K562 (cell line): ENCODE results near the gene TMEM19. TPM values are rescaled to one million over a fixed set of nuclear protein-coding genes. Genes with fewer than 3 reads are reported as not detected.

Experiments used
- ATAC-seq: fragments of 200-7000 bp; cut with Tn5 transposase; 3 replicates; pipeline ENCODE4 v1.9.1; 2020; ENCODE audit warnings: moderate library complexity
- BruUV-seq: library from RNA; stranded (reverse); fragments of 400-500 nt; replicated peaks from 2 replicates; lab custom pipeline; 2021; lab: Mats Ljungman, UMichigan
- CTCF ChIA-PET: fragments of 300-600 bp; formaldehyde crosslinking; extraction: SDS; loops from one replicate; lab custom pipeline; 2021; ENCODE audit warnings: low intra/inter-chr PET ratio; lab: Yijun Ruan, JAX
- POLR2A ChIA-PET: fragments of 300-600, 350-650 bp; sonication (Branson Sonifier 250); formaldehyde crosslinking; extraction: SDS; loops from one replicate; lab custom pipeline; 2021; ENCODE audit warnings: antibody characterized with exemption, inconsistent platforms; lab: Yijun Ruan, JAX
- DNase-seq, 4 experiments: peaks; one replicate each; pipeline versions ENCODE4 v3.0.0 to v3.0.0-alpha.2; 2011 to 2018; ENCODE audit warnings: low spot score in 3 of 4, mixed read lengths in 3 of 4; ENCODE audit errors: extremely low read depth in 1 of 4
- FAIRE-seq: peaks from 2 replicates; lab custom pipeline; 2011; peaks lifted over from hg19 to GRCh38; lab: Jason Lieb, UNC
- H2AFZ ChIP-seq: 2 replicates; pipeline ENCODE4 v1.6.0; 2011; ENCODE audit warnings: low read depth, low read length, control low read depth, inconsistent platforms
- H3K27ac ChIP-seq: fragments of 200-600 bp; 3 replicates; pipeline ENCODE4 v1.8.0; 2011; ENCODE audit warnings: low read depth, mild to moderate bottlenecking, control low read depth, inconsistent platforms, low read length, moderate library complexity, mixed read lengths; ENCODE audit errors: extremely low read depth
- H3K27me3 ChIP-seq, 2 experiments: fragments of 300-600 bp in 1 of 2; 2 replicates in 1 of 2; 3 replicates in 1 of 2; pipeline versions ENCODE4 v1.6.0 to v1.8.0; 2011; ENCODE audit warnings: inconsistent platforms in 2 of 2, low read length in 2 of 2, mild to moderate bottlenecking in 1 of 2, mixed read lengths in 1 of 2, moderate library complexity in 1 of 2; ENCODE audit not compliant: control insufficient read depth in 2 of 2, insufficient read depth in 2 of 2
- H3K36me3 ChIP-seq: fragments of 300-600 bp; 3 replicates; pipeline ENCODE4 v1.8.0; 2011; ENCODE audit warnings: mild to moderate bottlenecking, low read length, inconsistent platforms; ENCODE audit not compliant: control insufficient read depth, insufficient read depth
- H3K4me1 ChIP-seq, 2 experiments: fragments of 200-600 bp in 1 of 2; replicated peaks in 1 of 2; 2 replicates in 1 of 2; 3 replicates in 1 of 2; pipeline versions ENCODE4 v1.5.1 to v1.8.0; 2011; ENCODE audit warnings: inconsistent platforms in 2 of 2, low read length in 2 of 2, mild to moderate bottlenecking in 1 of 2, mixed read lengths in 1 of 2, moderate library complexity in 1 of 2; ENCODE audit not compliant: control insufficient read depth in 2 of 2, insufficient read depth in 2 of 2
- H3K4me2 ChIP-seq: 2 replicates; pipeline ENCODE4 v1.6.1; 2011; ENCODE audit warnings: low read length, control low read depth, inconsistent platforms, mixed read lengths; ENCODE audit not compliant: insufficient read depth
- H3K4me3 ChIP-seq: fragments of 200-600 bp; sonication (generic), shearing (Covaris generic); 2 replicates; pipeline ENCODE4 v1.5.1; 2016; ENCODE audit warnings: control low read depth, inconsistent platforms
- H3K79me2 ChIP-seq: fragments of 200-600 bp; 3 replicates; pipeline ENCODE4 v1.8.0; 2011; ENCODE audit warnings: low read length, inconsistent platforms; ENCODE audit not compliant: control insufficient read depth, insufficient read depth
- H3K9ac ChIP-seq, 2 experiments: 2 replicates each; pipeline versions ENCODE4 v1.6.0 to v1.6.1; 2011; ENCODE audit warnings: low read depth in 2 of 2, low read length in 2 of 2, control low read depth in 1 of 2, inconsistent platforms in 1 of 2, mild to moderate bottlenecking in 1 of 2, mixed read lengths in 1 of 2; ENCODE audit not compliant: insufficient read depth in 1 of 2
- H3K9me1 ChIP-seq: one replicate; pipeline ENCODE4 v1.6.0; 2011; ENCODE audit warnings: inconsistent platforms, mild to moderate bottlenecking, low read length, moderate library complexity; ENCODE audit not compliant: control insufficient read depth, insufficient read depth
- H3K9me3 ChIP-seq: replicated peaks from 2 replicates; pipeline ENCODE4 v1.5.1; 2011; ENCODE audit warnings: low read depth, low read length, inconsistent platforms; ENCODE audit not compliant: control insufficient read depth, insufficient read depth
- H4K20me1 ChIP-seq: replicated peaks from 2 replicates; pipeline ENCODE4 v1.6.1; 2011; ENCODE audit warnings: low read length, inconsistent platforms, mixed read lengths; ENCODE audit not compliant: control insufficient read depth, insufficient read depth
- EHMT2 ChIP-seq: fragments of 450-650 bp; IDR thresholded peaks from 2 replicates; pipeline ENCODE4 v1.6.1; 2018; ENCODE audit warnings: antibody characterized with exemption
- KDM1A ChIP-seq, 2 experiments: fragments of 450-650 bp; IDR thresholded peaks; 2 replicates each; pipeline ENCODE4 v1.6.1; 2016; ENCODE audit warnings: mild to moderate bottlenecking in 2 of 2
- NONO ChIP-seq, 2 experiments: fragments of 200-400 bp in 1 of 2; fragments of 450-650 bp in 1 of 2; formaldehyde crosslinking in 1 of 2; IDR thresholded peaks; 2 replicates each; pipeline ENCODE4 v1.6.1; 2017; ENCODE audit warnings: low read depth in 2 of 2, mild to moderate bottlenecking in 2 of 2, moderate library complexity in 2 of 2, low read length in 1 of 2
- RBM39 ChIP-seq: fragments of 200-400 bp; formaldehyde crosslinking; optimal IDR thresholded peaks from 2 replicates; pipeline ENCODE3; 2018; ENCODE audit warnings: low read depth, low read length
- RFX1 ChIP-seq: fragments of 450-650 bp; IDR thresholded peaks from 2 replicates; pipeline ENCODE4 v1.6.1; 2016; ENCODE audit warnings: mild to moderate bottlenecking, moderate library complexity
- SMARCA4 ChIP-seq: fragments of 450-650 bp; IDR thresholded peaks from 2 replicates; pipeline ENCODE4 v1.6.1; 2016
- TCF3 ChIP-seq: sonication (generic); formaldehyde crosslinking; IDR thresholded peaks from 2 replicates; pipeline ENCODE4 v1.4.0; 2020; ENCODE audit warnings: mild to moderate bottlenecking, missing genetic modification reagents
- TRIM24 ChIP-seq, 2 experiments: fragments of 450-650 bp; IDR thresholded peaks; 2 replicates each; pipeline ENCODE4 v1.6.1; 2016
- ZNF175 ChIP-seq: fragments of 200-800 bp; sonication (Bioruptor generic); IDR thresholded peaks from 2 replicates; pipeline ENCODE4 v1.6.1; 2016; ENCODE audit warnings: low read depth, mild to moderate bottlenecking, missing genetic modification characterization, missing compliant biosample characterization
- ZNF584 ChIP-seq: fragments of 200-800 bp; sonication (Bioruptor generic); IDR thresholded peaks from 2 replicates; pipeline ENCODE4 v1.6.1; 2016; ENCODE audit warnings: low read depth, mild to moderate bottlenecking, missing genetic modification characterization, missing compliant biosample characterization
- ZNF77 ChIP-seq: fragments of 250-450 bp; sonication (Bioruptor Pico); IDR thresholded peaks from 2 replicates; pipeline ENCODE4 v1.5.0; 2020
- WGBS: fragments of 100-300 bp; shearing (Covaris generic); methylation state at CpG from one replicate; pipeline ENCODE4 v1.1.6; 2016; ENCODE audit warnings: low coverage, mixed read lengths; ENCODE audit not compliant: insufficient coverage; ENCODE audit errors: missing lambda C conversion rate; 5-methylcytosine and 5-hydroxymethylcytosine counted together
- in situ Hi-C: fragments of 300-500 bp; cut with MboI; formaldehyde crosslinking; loops from 4 replicates; pipeline ENCODE4 v1.15.0; 2018; ENCODE audit warnings: inconsistent platforms, mixed read lengths
- intact Hi-C: fragments of 100-400 bp; cut with micrococcal nuclease; formaldehyde crosslinking; loops from 2 replicates; pipeline ENCODE4 v1.14.2; 2022
- polyA plus RNA-seq, 8 experiments: library from polyadenylated mRNA; depleted of rRNA in 4 of 8; stranded (reverse) in 5 of 8; unstranded in 3 of 8; fragments of >200 nt; fragmentation: Nextera tagmentation in 2 of 8; fragmentation: Illumina TruSeq in 1 of 8; extraction: Ambion mirVana in 2 of 8; extraction: Trizol in 1 of 8; gene quantifications; 2 replicates each; pipeline versions ENCODE4 v1.2.1 to v1.2.3, GENCODE V29; 2011 to 2014; ENCODE audit warnings: inconsistent platforms in 1 of 8, missing spikeins in 1 of 8
- total RNA-seq, 7 experiments: library from RNA; depleted of rRNA in 6 of 7; stranded (reverse); fragments of >200 nt in 6 of 7; fragmentation: Illumina TruSeq in 2 of 7; extraction: Trizol in 2 of 7; gene quantifications; 2 replicates each; pipeline versions ENCODE4 v1.2.1 to v1.2.3, GENCODE V29; 2011 to 2021; ENCODE audit warnings: low replicate concordance in 1 of 7
- TF ChIP-seq, protein P1 (sequence below): fragments of 250-450 bp; sonication (Bioruptor Pico); IDR thresholded peaks from 2 replicates; pipeline ENCODE4 v1.8.0; 2021; ENCODE audit warnings: moderate library complexity, mild to moderate bottlenecking, inconsistent platforms

The TMEM19 gene
- total and polyA plus RNA-seq, 9 of the 15 experiments (the other 6 are each of a cell fraction or from before 2014, with no cell fraction given), result 8.2 to 24.2 (median 17.2) TPM

DNA sequence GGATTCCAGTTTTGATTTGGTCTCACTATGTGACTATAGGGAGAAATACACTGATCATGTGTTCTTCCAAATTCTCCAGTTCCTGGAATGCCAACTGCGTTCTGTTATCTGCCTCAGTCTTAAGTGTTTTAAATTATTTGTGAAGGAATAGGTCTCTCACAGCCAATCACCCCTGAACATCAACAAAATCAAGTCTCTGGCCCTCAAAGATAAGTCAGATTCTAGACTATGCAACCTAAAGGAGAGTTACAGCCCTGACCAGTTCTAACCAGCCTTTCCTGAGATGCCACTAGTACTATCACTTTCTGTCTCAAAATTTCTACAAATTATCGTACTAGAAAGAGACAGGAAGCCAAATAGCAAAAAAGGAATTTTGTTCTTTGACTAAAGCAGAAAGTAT, 44.5 kb upstream of the TMEM19 start (continued):
- TF ChIP-seq ZNF584 (CRISPR knock-in tag) (peak; percentile 47; the same call in 1 of the 2 replicates), SMARCA4 (peak; percentile 74), NONO (IDR thresholded peaks at IDR 0.05; ENCODE audit: low read depth in 2 of 2, low read length in 1 of 2) (no peak), TRIM24 (IDR thresholded peaks at IDR 0.05) (peak in 1 of 2 experiments; percentile 49; a peak in 1 of 4 replicates), KDM1A (IDR thresholded peaks at IDR 0.05) (peak; percentile 68 to 86; a peak in 3 of 4 replicates), RBM39 (no peak), EHMT2 (0 out of 2 replicates have a peak, but pooled peaks have one; percentile 43), TCF3 (CRISPR knock-in tag) (peak; percentile 70), ZNF77 (no peak)
- TF ChIP-seq, protein P1, sequence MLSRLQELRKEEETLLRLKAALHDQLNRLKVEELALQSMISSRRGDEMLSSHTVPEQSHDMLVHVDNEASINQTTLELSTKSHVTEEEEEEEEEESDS, result no peak

DNA sequence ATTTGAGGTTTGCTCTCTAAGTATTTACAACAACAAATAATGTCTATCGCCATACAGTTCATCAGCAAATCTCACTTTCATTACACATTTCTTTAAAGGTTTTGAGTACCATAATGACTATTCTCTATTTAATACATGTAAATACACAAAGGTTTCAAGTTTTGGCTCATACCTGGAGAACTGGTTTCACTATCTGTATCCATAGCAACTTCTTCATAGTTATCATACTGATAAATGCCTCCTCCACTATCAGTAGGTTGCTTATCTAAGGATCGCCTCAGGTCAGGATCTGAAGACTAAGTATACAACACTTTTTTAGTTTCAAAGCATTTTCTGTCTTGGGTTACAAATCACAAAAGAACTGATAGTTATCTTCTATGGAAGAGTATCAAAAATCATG, 43.6 kb upstream of the TMEM19 start:
- Histone ChIP-seq H3K4me3 (no peak overlapping the region), H3K9ac (no peak overlapping the region), H3K9me1 (peaks cover 3% of the 10 kb centered on the region), H3K9me3 (no peaks in the 10 kb centered on the region), H3K27me3 (no peaks in the 10 kb centered on the region), H3K36me3 (peaks cover 96% of the 10 kb centered on the region), H3K4me2 (no peak overlapping the region), H3K79me2 (peaks cover 4% of the 10 kb centered on the region), H3K4me1 (peaks cover 0 to 4% of the 10 kb centered on the region in 2 experiments; a peak in 2 of 5 replicates)
- in situ Hi-C loops, result loop anchor here (10.0 kb wide), 1 partner anchor 103 kb away; no protein-coding TSS in a partner anchor
- CTCF ChIA-PET, result no interaction called here
- BruUV-seq, result no TSS peak
- POLR2A ChIA-PET, result no interaction called here
- DNase-seq, result no peak
- TF ChIP-seq RFX1, result peak; percentile 60
- no peak for TF ChIP-seq ZNF175 (CRISPR knock-in tag)
- TF ChIP-seq, all 486 proteins: peak for 1
- 56% methylated on average over 2 of the region's 2 CpGs for WGBS
- H3K27ac ChIP-seq, result no peak overlapping the region
- no peak overlapping the region for H2AFZ ChIP-seq
- H4K20me1 ChIP-seq, result no peaks in the 10 kb centered on the region
- no peak for ATAC-seq
- intact Hi-C loops, result no loop called here
- no peak for FAIRE-seq
